C4-2B (cell line): ENCODE results near the gene CAMTA1.

Experiments
- H3K27ac ChIP-seq: fragments of 450-650 bp; 2 replicates; pipeline ENCODE4 v1.5.1; 2017
- CTCF ChIP-seq: fragments of 450-650 bp; conservative IDR thresholded peaks from 2 replicates; pipeline ENCODE4 v1.5.1; 2017; ENCODE audit warnings: mild to moderate bottlenecking
- ZFX ChIP-seq: fragments of 450-650 bp; IDR thresholded peaks from 2 replicates; pipeline ENCODE4 v1.6.1; 2017

Gene CAMTA1

GRCh38 chr1:7519861-7520395, 734.7 kb downstream of the CAMTA1 start:
- H3K27ac ChIP-seq: no peak overlapping the region
- TF ChIP-seq ZFX (no peak), CTCF (no peak)

- H3K27ac ChIP-seq: no peak overlapping the region
- no peak for TF ChIP-seq CTCF
- no peak for TF ChIP-seq ZFX
Measured at GRCh38 chr1:7520496-7520895, 735.2 kb downstream of the CAMTA1 start.

GRCh38 chr1:7524341-7525337, 739.4 kb downstream of the CAMTA1 start:
- H3K27ac ChIP-seq: no peak overlapping the region
- TF ChIP-seq ZFX (no peak), CTCF (no peak)

GRCh38 chr1:7525338-7526063, 740.2 kb downstream of the CAMTA1 start:
- TF ChIP-seq CTCF (no peak), ZFX (no peak)
- H3K27ac ChIP-seq: no peak overlapping the region

GRCh38 chr1:7526196-7526866, 741.1 kb downstream of the CAMTA1 start:
- no peak for TF ChIP-seq ZFX
- no peak for TF ChIP-seq CTCF
- no peak overlapping the region for H3K27ac ChIP-seq

- no peak overlapping the region for H3K27ac ChIP-seq
- TF ChIP-seq CTCF (no peak), ZFX (no peak)
Measured at GRCh38 chr1:7526867-7527732, 741.8 kb downstream of the CAMTA1 start.
